Upper lobe of left lung (tissue), 4 donors: ENCODE data around the gene ANXA2.
A peak's percentile ranks its signal among the peaks of the same experiment; 100 is the strongest.

Experiments used
- CTCF ChIP-seq, 6 experiments: fragments of 450-650 bp in 4 of 6; fragments of 200-600 bp in 2 of 6; sonication (generic) in 2 of 6; IDR thresholded peaks; one replicate each; pipeline ENCODE4 v1.5.1; 2016 to 2019; ENCODE audit warnings: antibody characterized with exemption in 6 of 6
- EP300 ChIP-seq, 4 donors: sonication (generic); formaldehyde crosslinking; IDR thresholded peaks; one replicate each; pipeline ENCODE4 v1.5.1; 2017; ENCODE audit warnings: antibody characterized with exemption in 4 of 4, control low read depth in 2 of 4
- POLR2A ChIP-seq, 4 donors: fragments of 450-650 bp; IDR thresholded peaks; one replicate each; pipeline ENCODE4 v1.5.1; 2016 to 2017; ENCODE audit warnings: antibody characterized with exemption in 4 of 4, mild to moderate bottlenecking in 2 of 4

GRCh38 chr15:60392986-60393790 is 4.6 kb downstream of the ANXA2 start:
- no peak for TF ChIP-seq CTCF (IDR thresholded peaks at IDR 0.05)
- TF ChIP-seq EP300 (IDR thresholded peaks at IDR 0.05), result peak in 2 of 4 donors; percentile 29 to 75
- TF ChIP-seq POLR2A (IDR thresholded peaks at IDR 0.05), result peak in 2 of 4 donors; percentile 26 to 37
